SH-SY5Y (cell line): ENCODE results near the gene SOX1.

Experiments
- GATA2 ChIP-seq: IDR thresholded peaks from 2 replicates; pipeline ENCODE4 v1.6.1; 2011; ENCODE audit warnings: mild to moderate bottlenecking, low read depth, low read length
- GATA3 ChIP-seq: IDR thresholded peaks from 2 replicates; pipeline ENCODE4 v1.6.1; 2011; ENCODE audit warnings: low read depth, mild to moderate bottlenecking, low read length, moderate library complexity

DNA sequence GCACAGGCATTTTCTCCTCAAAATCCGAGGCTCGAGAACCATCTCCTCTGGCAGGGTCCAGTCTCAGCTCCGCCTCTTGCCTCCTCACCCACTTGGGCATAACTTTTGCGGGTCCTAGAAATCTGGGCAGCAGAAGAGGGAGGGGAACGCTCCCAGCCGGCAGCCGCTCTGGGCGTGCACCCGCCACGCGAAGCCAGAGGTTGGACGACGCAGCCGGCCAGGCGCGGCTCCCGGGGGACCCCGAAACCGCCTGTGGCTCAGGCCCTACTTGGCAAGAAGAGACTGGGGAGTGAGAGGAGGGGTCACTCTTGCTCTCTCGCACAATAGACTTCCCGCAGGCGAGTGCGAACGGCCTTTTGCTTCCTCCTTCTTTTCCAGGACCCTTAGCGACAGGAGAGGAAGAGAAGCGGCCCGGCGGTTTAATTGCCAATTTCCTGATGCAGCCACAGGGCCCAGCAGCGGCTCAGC lies 6.0 kb upstream of the SOX1 start:
- TF ChIP-seq GATA2: no peak
- TF ChIP-seq GATA3: no peak
